PC-3 (cell line): ENCODE results near the gene KCNG3. TPM values are rescaled to one million over a fixed set of nuclear protein-coding genes. Genes with fewer than 3 reads are reported as not detected.

Source experiments
- ATAC-seq: fragments of 200-7000 bp; cut with Tn5 transposase; 2 replicates; pipeline ENCODE4 v1.9.1; 2020; ENCODE audit warnings: mild to moderate bottlenecking, moderate library complexity
- BruUV-seq: library from RNA; stranded (reverse); fragments of 400-500 nt; replicated peaks from 2 replicates; lab custom pipeline; 2021; lab: Mats Ljungman, UMichigan
- CTCF ChIA-PET: fragments of 300-600 bp; sonication (Branson Sonifier 250); formaldehyde crosslinking; loops from one replicate; lab custom pipeline; 2022; ENCODE audit warnings: antibody characterized with exemption; lab: Charles Lee
- POLR2A ChIA-PET: fragments of 300-600 bp; sonication (Branson Sonifier 250); formaldehyde crosslinking; loops from one replicate; lab custom pipeline; 2022; ENCODE audit warnings: antibody characterized with exemption; ENCODE audit not compliant: unreplicated experiment; lab: Charles Lee
- DNase-seq: peaks from one replicate; pipeline ENCODE4 v3.0.0-alpha.2; 2015
- H2AFZ ChIP-seq: fragments of 300-600 bp; sonication (generic); 2 replicates; pipeline ENCODE4 v1.6.0; 2016; ENCODE audit warnings: antibody characterized with exemption, low read length
- H3F3A ChIP-seq: fragments of 300-600 bp; sonication (generic); one replicate; pipeline ENCODE4 v1.6.0; 2017; ENCODE audit warnings: antibody characterized with exemption, low read length, control low read depth, mild to moderate bottlenecking; ENCODE audit not compliant: unreplicated experiment
- H3K27ac ChIP-seq: fragments of 300-600 bp; sonication (generic); 2 replicates; pipeline ENCODE4 v1.5.1; 2016; ENCODE audit warnings: mild to moderate bottlenecking, low read length
- H3K27me3 ChIP-seq: fragments of 300-600 bp; sonication (generic); 2 replicates; pipeline ENCODE4 v1.6.1; 2016; ENCODE audit warnings: low read length, mixed read lengths
- H3K36me3 ChIP-seq: fragments of 300-600 bp; sonication (generic); 2 replicates; pipeline ENCODE4 v1.6.1; 2016; ENCODE audit warnings: low read depth, mixed run types, low read length, mixed read lengths
- H3K4me1 ChIP-seq: fragments of 300-600 bp; sonication (generic); 2 replicates; pipeline ENCODE4 v1.5.1; 2016; ENCODE audit warnings: low read length; ENCODE audit not compliant: insufficient read depth
- H3K4me2 ChIP-seq: fragments of 300-600 bp; sonication (generic); 2 replicates; pipeline ENCODE4 v1.6.0; 2016; ENCODE audit warnings: low read length
- H3K4me3 ChIP-seq: fragments of 300-600 bp; sonication (generic); 2 replicates; pipeline ENCODE4 v1.5.1; 2016; ENCODE audit warnings: mild to moderate bottlenecking, low read length, mixed read lengths
- H3K79me2 ChIP-seq: fragments of 300-600 bp; sonication (generic); 2 replicates; pipeline ENCODE4 v1.6.1; 2017; ENCODE audit warnings: low read length, mixed read lengths
- H3K9ac ChIP-seq: fragments of 300-600 bp; sonication (generic); 2 replicates; pipeline ENCODE4 v1.6.0; 2016; ENCODE audit warnings: mild to moderate bottlenecking, low read length
- H3K9me2 ChIP-seq: fragments of 300-600 bp; sonication (generic); replicated peaks from 2 replicates; pipeline ENCODE4 v1.6.1; 2016; ENCODE audit warnings: mixed run types, low read length, mixed read lengths
- H3K9me3 ChIP-seq: fragments of 300-600 bp; sonication (generic); 2 replicates; pipeline ENCODE4 v1.6.1; 2016; ENCODE audit warnings: low read length, mixed read lengths
- H4K20me1 ChIP-seq: fragments of 300-600 bp; sonication (generic); 2 replicates; pipeline ENCODE4 v1.6.1; 2016; ENCODE audit warnings: low read length, mixed read lengths
- EZH2 ChIP-seq: fragments of 300-600 bp; sonication (generic); IDR thresholded peaks from one replicate; pipeline ENCODE4 v1.6.1; 2017; ENCODE audit warnings: antibody characterized with exemption, mild to moderate bottlenecking, low read length; ENCODE audit not compliant: unreplicated experiment
- EZH2phosphoT487 ChIP-seq: fragments of 300-600 bp; sonication (generic); IDR thresholded peaks from 2 replicates; pipeline ENCODE4 v1.6.1; 2018; ENCODE audit warnings: mild to moderate bottlenecking, antibody characterized with exemption, low read length, borderline replicate concordance
- intact Hi-C: fragments of 100-400 bp; cut with micrococcal nuclease; formaldehyde crosslinking; loops from 2 replicates; pipeline ENCODE4 v1.9.0; 2023
- total RNA-seq: library from RNA; depleted of rRNA; stranded (reverse); fragments of >200 nt; gene quantifications from 2 replicates; pipeline ENCODE4 v1.2.3, GENCODE V29; 2014
- TF ChIP-seq, protein P1 (sequence below): fragments of 300-600 bp; sonication (generic); conservative IDR thresholded peaks from 2 replicates; pipeline ENCODE4 v1.5.1; 2017; ENCODE audit warnings: antibody characterized with exemption, low read depth, mild to moderate bottlenecking, low read length

The KCNG3 gene
- total RNA-seq, 1 experiment from 2014 or later = 2.4 TPM

- POLR2A ChIA-PET = interaction anchor here (0.6 kb wide), 1 partner anchor 301 kb away, joined by 3 read pairs; no protein-coding TSS in a partner anchor
- H3K4me3 ChIP-seq = no peak overlapping the region
- CTCF ChIA-PET = no interaction called here
These were observed 47.1 kb downstream of the KCNG3 start for GRCh38 chr2:42446503-42447271.

GRCh38 chr2:42443718-42444399 is 49.9 kb downstream of the KCNG3 start:
- Histone ChIP-seq H3K79me2 (no peaks in the 10 kb centered on the region), H3K4me2 (0 out of 2 replicates have a peak overlapping the region, but pooled peaks have one; percentile 27), H4K20me1 (no peaks in the 10 kb centered on the region), H3K9me3 (no peaks in the 10 kb centered on the region), H3K4me3 (no peak overlapping the region), H3F3A (no peaks in the 10 kb centered on the region), H3K9ac (peak overlapping the region; percentile 24; the same call in 1 of the 2 replicates), H3K9me2 (no peaks in the 10 kb centered on the region), H3K36me3 (no peaks in the 10 kb centered on the region), H2AFZ (no peak overlapping the region), H3K27me3 (no peaks in the 10 kb centered on the region), H3K27ac (peak overlapping the region; percentile 75), H3K4me1 (peaks cover 22% of the 10 kb centered on the region)
- ATAC-seq = no peak
- CTCF ChIA-PET = no interaction called here
- BruUV-seq = no TSS peak
- TF ChIP-seq EZH2phosphoT487 (no peak), EZH2 (no peak)
- TF ChIP-seq, protein P1, sequence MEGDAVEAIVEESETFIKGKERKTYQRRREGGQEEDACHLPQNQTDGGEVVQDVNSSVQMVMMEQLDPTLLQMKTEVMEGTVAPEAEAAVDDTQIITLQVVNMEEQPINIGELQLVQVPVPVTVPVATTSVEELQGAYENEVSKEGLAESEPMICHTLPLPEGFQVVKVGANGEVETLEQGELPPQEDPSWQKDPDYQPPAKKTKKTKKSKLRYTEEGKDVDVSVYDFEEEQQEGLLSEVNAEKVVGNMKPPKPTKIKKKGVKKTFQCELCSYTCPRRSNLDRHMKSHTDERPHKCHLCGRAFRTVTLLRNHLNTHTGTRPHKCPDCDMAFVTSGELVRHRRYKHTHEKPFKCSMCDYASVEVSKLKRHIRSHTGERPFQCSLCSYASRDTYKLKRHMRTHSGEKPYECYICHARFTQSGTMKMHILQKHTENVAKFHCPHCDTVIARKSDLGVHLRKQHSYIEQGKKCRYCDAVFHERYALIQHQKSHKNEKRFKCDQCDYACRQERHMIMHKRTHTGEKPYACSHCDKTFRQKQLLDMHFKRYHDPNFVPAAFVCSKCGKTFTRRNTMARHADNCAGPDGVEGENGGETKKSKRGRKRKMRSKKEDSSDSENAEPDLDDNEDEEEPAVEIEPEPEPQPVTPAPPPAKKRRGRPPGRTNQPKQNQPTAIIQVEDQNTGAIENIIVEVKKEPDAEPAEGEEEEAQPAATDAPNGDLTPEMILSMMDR = no peak
- intact Hi-C loops = loop anchor here (1.0 to 5.0 kb wide), 4 partner anchors 50 to 218 kb away; partner anchors contain the start of gene COX7A2L
- POLR2A ChIA-PET = interaction anchor here (0.7 kb wide), 1 partner anchor 42 kb away, joined by 8 read pairs; no protein-coding TSS in a partner anchor
- DNase-seq = no peak

More at GRCh38 chr2:42446503-42447271, 47.1 kb downstream of the KCNG3 start:
- Histone ChIP-seq H3K4me1 (peaks cover 19% of the 10 kb centered on the region), H3K27me3 (no peaks in the 10 kb centered on the region), H3K36me3 (no peaks in the 10 kb centered on the region), H3K4me2 (no peak overlapping the region), H2AFZ (no peak overlapping the region), H3K9me3 (no peaks in the 10 kb centered on the region), H3F3A (no peaks in the 10 kb centered on the region), H3K9ac (no peak overlapping the region), H3K9me2 (no peaks in the 10 kb centered on the region), H3K27ac (no peak overlapping the region), H4K20me1 (no peaks in the 10 kb centered on the region), H3K79me2 (no peaks in the 10 kb centered on the region)
- no peak for TF ChIP-seq EZH2phosphoT487
- no peak for TF ChIP-seq EZH2
- TF ChIP-seq, protein P1 = no peak
- ATAC-seq (peak; percentile 33), DNase-seq (peak; percentile 34)
- intact Hi-C loops = no loop called here
- BruUV-seq = no TSS peak
